Measurements from ENCODE around the gene PPP1R14B. TPM values are rescaled to one million over a fixed set of nuclear protein-coding genes. Genes with fewer than 3 reads are reported as not detected.
"Not testable (repeated sequence)": the region's sequence is repeated elsewhere in the genome, so short reads cannot be mapped to it uniquely, and the experiment has no call there.

Gene PPP1R14B
- total and polyA plus RNA-seq, 4 donors, result 22.5 to 127 (median 122) TPM

GRCh38 chr11:64247729-64248531 lies 1.2 kb upstream of the PPP1R14B start:
- peaks cover 71% of the 10 kb centered on the region for H3K4me1 ChIP-seq (ENCODE audit: control insufficient read depth, insufficient read depth, low read length)
- 23% methylated on average over 24 of the region's 31 CpGs for WGBS (ENCODE audit: insufficient coverage)

GRCh38 chr11:64246621-64246870 lies 197 bp downstream of the PPP1R14B start:
- H3K27me3 ChIP-seq (ENCODE audit: control insufficient read depth, insufficient read depth, low read length); H3K9me3 ChIP-seq (ENCODE audit: control insufficient read depth, insufficient read depth, low read length); DNase-seq (ENCODE audit: low read depth in 4 of 6, low spot score in 6 of 6); H3K27ac ChIP-seq (ENCODE audit: low read depth, low read length): not testable (repeated sequence)
- Histone ChIP-seq H3K4me1 (ENCODE audit: control insufficient read depth, insufficient read depth, low read length) (peaks cover 71% of the 10 kb centered on the region), H3K4me3 (ENCODE audit: low read depth, low read length) (peak overlapping the region; percentile 62), H3K36me3 (ENCODE audit: control insufficient read depth, insufficient read depth, low read length) (peaks cover 37% of the 10 kb centered on the region)
- 0% methylated on average over 40 of the region's 43 CpGs for WGBS (ENCODE audit: insufficient coverage)

More at GRCh38 chr11:64247729-64248531, 1.2 kb upstream of the PPP1R14B start:
- DNase-seq (ENCODE audit: low read depth in 4 of 6, low spot score in 6 of 6), result no peak
- Histone ChIP-seq H3K36me3 (ENCODE audit: control insufficient read depth, insufficient read depth, low read length) (peaks cover 24% of the 10 kb centered on the region), H3K9me3 (ENCODE audit: control insufficient read depth, insufficient read depth, low read length) (no peaks in the 10 kb centered on the region), H3K27ac (ENCODE audit: low read depth, low read length) (peak overlapping the region; percentile 97), H3K27me3 (ENCODE audit: control insufficient read depth, insufficient read depth, low read length) (peaks cover 6% of the 10 kb centered on the region), H3K4me3 (ENCODE audit: low read depth, low read length) (peak overlapping the region; percentile 85)

GRCh38 chr11:64245797-64246620 lies 734 bp downstream of the PPP1R14B start:
- H3K4me1 ChIP-seq (ENCODE audit: control insufficient read depth, insufficient read depth, low read length), result peaks cover 69% of the 10 kb centered on the region

GRCh38 chr11:64245401-64245796 lies 1.3 kb downstream of the PPP1R14B start:
- DNase-seq (ENCODE audit: low read depth in 4 of 6, low spot score in 6 of 6), result peak in 1 of 6 donors; percentile 66
- H3K9me3 ChIP-seq (ENCODE audit: control insufficient read depth, insufficient read depth, low read length), result no peaks in the 10 kb centered on the region
- peaks cover 1% of the 10 kb centered on the region for H3K27me3 ChIP-seq (ENCODE audit: control insufficient read depth, insufficient read depth, low read length)
- H3K4me3 ChIP-seq (ENCODE audit: low read depth, low read length), result peak overlapping the region; percentile 62
- peaks cover 67% of the 10 kb centered on the region for H3K4me1 ChIP-seq (ENCODE audit: control insufficient read depth, insufficient read depth, low read length)
- peaks cover 37% of the 10 kb centered on the region for H3K36me3 ChIP-seq (ENCODE audit: control insufficient read depth, insufficient read depth, low read length)
- peak overlapping the region; percentile 41 for H3K27ac ChIP-seq (ENCODE audit: low read depth, low read length)
- 8% methylated on average over 2 of the region's 6 CpGs for WGBS (ENCODE audit: insufficient coverage)

More at GRCh38 chr11:64245797-64246620, 734 bp downstream of the PPP1R14B start:
- WGBS (ENCODE audit: insufficient coverage), result under 1% methylated on average over 39 of the region's 46 CpGs
- Histone ChIP-seq H3K9me3 (ENCODE audit: control insufficient read depth, insufficient read depth, low read length) (no peaks in the 10 kb centered on the region), H3K36me3 (ENCODE audit: control insufficient read depth, insufficient read depth, low read length) (peaks cover 37% of the 10 kb centered on the region), H3K27me3 (ENCODE audit: control insufficient read depth, insufficient read depth, low read length) (peaks cover 6% of the 10 kb centered on the region), H3K4me3 (ENCODE audit: low read depth, low read length) (peak overlapping the region; percentile 62), H3K27ac (ENCODE audit: low read depth, low read length) (peak overlapping the region; percentile 41)
- DNase-seq (ENCODE audit: low read depth in 4 of 6, low spot score in 6 of 6), result peak in 2 of 6 donors; percentile 63 to 75

GRCh38 chr11:64244966-64245365 lies 1.8 kb downstream of the PPP1R14B start:
- peaks cover 67% of the 10 kb centered on the region for H3K4me1 ChIP-seq (ENCODE audit: control insufficient read depth, insufficient read depth, low read length)
- DNase-seq (ENCODE audit: low read depth in 4 of 6, low spot score in 6 of 6), result no peak
- peaks cover 37% of the 10 kb centered on the region for H3K36me3 ChIP-seq (ENCODE audit: control insufficient read depth, insufficient read depth, low read length)
- no peaks in the 10 kb centered on the region for H3K27me3 ChIP-seq (ENCODE audit: control insufficient read depth, insufficient read depth, low read length)
- no peaks in the 10 kb centered on the region for H3K9me3 ChIP-seq (ENCODE audit: control insufficient read depth, insufficient read depth, low read length)
- H3K4me3 ChIP-seq (ENCODE audit: low read depth, low read length), result no peak overlapping the region
- 77% methylated on average over 3 of the region's 6 CpGs for WGBS (ENCODE audit: insufficient coverage)
- H3K27ac ChIP-seq (ENCODE audit: low read depth, low read length), result peak overlapping the region; percentile 41

GRCh38 chr11:64244107-64244506 lies 2.6 kb downstream of the PPP1R14B start:
- H3K27ac ChIP-seq (ENCODE audit: low read depth, low read length), result no peak overlapping the region
- H3K9me3 ChIP-seq (ENCODE audit: control insufficient read depth, insufficient read depth, low read length), result no peaks in the 10 kb centered on the region
- no peak for DNase-seq (ENCODE audit: low read depth in 4 of 6, low spot score in 6 of 6)
- no peaks in the 10 kb centered on the region for H3K27me3 ChIP-seq (ENCODE audit: control insufficient read depth, insufficient read depth, low read length)
- H3K4me3 ChIP-seq (ENCODE audit: low read depth, low read length), result no peak overlapping the region
- 56% methylated on average over 3 of the region's 5 CpGs for WGBS (ENCODE audit: insufficient coverage)
- H3K4me1 ChIP-seq (ENCODE audit: control insufficient read depth, insufficient read depth, low read length), result peaks cover 67% of the 10 kb centered on the region
- H3K36me3 ChIP-seq (ENCODE audit: control insufficient read depth, insufficient read depth, low read length), result peaks cover 37% of the 10 kb centered on the region

- Histone ChIP-seq H3K27ac (ENCODE audit: low read depth, low read length) (no peak overlapping the region), H3K4me1 (ENCODE audit: control insufficient read depth, insufficient read depth, low read length) (peaks cover 67% of the 10 kb centered on the region)
These were observed 3.4 kb downstream of the PPP1R14B start for GRCh38 chr11:64243236-64243854.

GRCh38 chr11:64241491-64242374 lies 5.0 kb downstream of the PPP1R14B start:
- WGBS (ENCODE audit: insufficient coverage), result under 1% methylated on average over 58 of the region's 63 CpGs
- H3K4me3 ChIP-seq (ENCODE audit: low read depth, low read length), result peak overlapping the region; percentile 85
- H3K27me3 ChIP-seq (ENCODE audit: control insufficient read depth, insufficient read depth, low read length), result no peaks in the 10 kb centered on the region
- H3K4me1 ChIP-seq (ENCODE audit: control insufficient read depth, insufficient read depth, low read length), result peaks cover 57% of the 10 kb centered on the region
- DNase-seq (ENCODE audit: low read depth in 4 of 6, low spot score in 6 of 6), result peak in 2 of 6 donors; percentile 24 to 57
- peak overlapping the region; percentile 100 for H3K27ac ChIP-seq (ENCODE audit: low read depth, low read length)
- H3K9me3 ChIP-seq (ENCODE audit: control insufficient read depth, insufficient read depth, low read length), result no peaks in the 10 kb centered on the region
- peaks cover 58% of the 10 kb centered on the region for H3K36me3 ChIP-seq (ENCODE audit: control insufficient read depth, insufficient read depth, low read length)

More at GRCh38 chr11:64243236-64243854, 3.4 kb downstream of the PPP1R14B start:
- Histone ChIP-seq H3K36me3 (ENCODE audit: control insufficient read depth, insufficient read depth, low read length) (peaks cover 42% of the 10 kb centered on the region), H3K27me3 (ENCODE audit: control insufficient read depth, insufficient read depth, low read length) (no peaks in the 10 kb centered on the region), H3K4me3 (ENCODE audit: low read depth, low read length) (no peak overlapping the region), H3K9me3 (ENCODE audit: control insufficient read depth, insufficient read depth, low read length) (no peaks in the 10 kb centered on the region)
- DNase-seq (ENCODE audit: low read depth in 4 of 6, low spot score in 6 of 6), result no peak
- 100% methylated on average over 2 of the region's 8 CpGs for WGBS (ENCODE audit: insufficient coverage)

GRCh38 chr11:64241241-64241490 lies 5.6 kb downstream of the PPP1R14B start:
- peak; percentile 92 to 100 (median 99) for DNase-seq (ENCODE audit: low read depth in 4 of 6, low spot score in 6 of 6)
- Histone ChIP-seq H3K27me3 (ENCODE audit: control insufficient read depth, insufficient read depth, low read length) (no peaks in the 10 kb centered on the region), H3K4me3 (ENCODE audit: low read depth, low read length) (peak overlapping the region; percentile 85), H3K36me3 (ENCODE audit: control insufficient read depth, insufficient read depth, low read length) (peaks cover 62% of the 10 kb centered on the region), H3K9me3 (ENCODE audit: control insufficient read depth, insufficient read depth, low read length) (no peaks in the 10 kb centered on the region), H3K27ac (ENCODE audit: low read depth, low read length) (peak overlapping the region; percentile 100), H3K4me1 (ENCODE audit: control insufficient read depth, insufficient read depth, low read length) (peaks cover 57% of the 10 kb centered on the region)
- under 1% methylated on average over 24 of the region's 24 CpGs for WGBS (ENCODE audit: insufficient coverage)

Measured in spinal cord (tissue), 10 donors.